Right forelimb (tissue), 1 donor: Measurements from ENCODE around the gene RREB1.

ENCODE experiments used
- DNase-seq: peaks from one replicate; pipeline ENCODE4 v3.0.0-alpha.2; 2018

RREB1 gene

DNA sequence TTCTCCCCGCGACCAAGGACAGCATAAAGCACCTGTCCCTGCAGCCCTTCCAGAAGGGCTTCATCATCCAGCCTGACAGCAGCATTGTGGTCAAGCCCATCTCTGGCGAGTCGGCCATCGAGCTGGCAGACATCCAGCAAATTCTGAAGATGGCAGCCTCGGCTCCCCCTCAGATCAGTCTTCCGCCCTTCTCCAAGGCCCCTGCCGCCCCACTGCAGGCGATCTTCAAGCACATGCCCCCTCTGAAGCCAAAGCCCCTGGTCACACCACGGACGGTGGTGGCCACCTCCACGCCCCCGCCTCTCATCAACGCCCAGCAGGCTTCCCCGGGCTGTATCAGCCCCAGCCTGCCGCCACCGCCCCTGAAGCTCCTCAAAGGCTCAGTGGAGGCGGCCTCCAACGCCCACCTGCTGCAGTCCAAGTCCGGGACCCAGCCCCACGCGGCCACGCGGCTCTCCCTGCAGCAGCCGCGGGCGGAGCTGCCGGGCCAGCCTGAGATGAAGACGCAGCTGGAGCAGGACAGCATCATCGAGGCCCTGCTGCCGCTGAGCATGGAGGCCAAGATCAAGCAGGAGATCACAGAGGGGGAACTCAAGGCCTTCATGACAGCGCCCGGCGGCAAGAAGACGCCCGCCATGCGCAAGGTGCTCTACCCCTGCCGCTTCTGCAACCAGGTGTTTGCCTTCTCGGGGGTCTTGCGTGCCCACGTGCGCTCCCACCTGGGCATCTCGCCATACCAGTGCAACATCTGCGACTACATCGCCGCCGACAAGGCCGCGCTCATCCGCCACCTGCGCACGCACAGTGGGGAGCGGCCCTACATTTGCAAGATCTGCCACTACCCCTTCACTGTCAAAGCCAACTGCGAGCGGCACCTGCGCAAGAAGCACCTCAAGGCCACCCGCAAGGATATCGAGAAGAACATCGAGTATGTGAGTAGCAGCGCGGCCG, 121.9 kb downstream of the RREB1 start:
- no peak for DNase-seq

DNA sequence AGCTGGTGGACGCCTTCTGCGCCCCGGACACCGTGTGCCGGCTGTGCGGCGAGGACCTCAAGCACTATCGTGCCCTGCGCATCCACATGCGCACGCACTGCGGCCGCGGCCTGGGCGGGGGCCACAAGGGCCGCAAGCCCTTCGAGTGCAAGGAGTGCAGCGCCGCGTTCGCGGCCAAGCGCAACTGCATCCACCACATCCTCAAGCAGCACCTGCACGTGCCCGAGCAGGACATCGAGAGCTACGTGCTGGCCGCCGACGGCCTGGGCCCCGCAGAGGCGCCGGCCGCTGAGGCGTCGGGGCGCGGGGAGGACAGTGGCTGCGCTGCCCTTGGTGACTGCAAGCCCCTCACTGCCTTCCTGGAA, 122.5 kb downstream of the RREB1 start:
- no peak for DNase-seq

DNA sequence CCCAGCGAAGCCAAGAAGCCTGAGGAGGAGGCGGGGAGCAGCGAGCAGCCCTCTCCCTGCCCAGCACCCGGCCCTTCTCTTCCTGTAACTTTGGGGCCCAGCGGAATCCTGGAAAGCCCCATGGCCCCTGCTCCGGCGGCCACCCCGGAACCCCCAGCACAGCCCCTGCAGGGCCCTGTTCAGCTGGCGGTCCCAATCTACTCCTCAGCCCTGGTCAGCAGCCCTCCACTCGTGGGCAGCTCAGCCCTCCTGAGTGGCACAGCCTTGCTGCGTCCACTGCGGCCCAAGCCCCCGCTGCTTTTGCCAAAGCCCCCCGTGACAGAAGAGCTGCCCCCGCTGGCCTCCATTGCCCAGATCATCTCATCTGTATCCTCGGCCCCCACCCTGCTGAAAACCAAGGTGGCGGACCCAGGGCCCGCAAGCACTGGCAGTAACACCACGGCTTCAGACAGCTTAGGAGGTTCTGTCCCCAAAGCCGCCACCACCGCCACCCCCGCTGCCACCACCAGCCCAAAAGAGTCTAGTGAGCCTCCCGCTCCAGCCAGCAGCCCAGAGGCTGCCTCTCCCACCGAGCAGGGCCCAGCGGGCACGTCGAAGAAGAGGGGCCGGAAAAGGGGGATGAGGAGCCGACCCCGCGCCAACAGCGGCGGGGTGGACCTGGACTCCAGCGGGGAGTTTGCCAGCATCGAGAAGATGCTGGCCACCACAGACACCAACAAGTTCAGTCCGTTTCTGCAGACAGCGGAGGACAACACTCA, 123.4 kb downstream of the RREB1 start:
- DNase-seq: no peak

DNA sequence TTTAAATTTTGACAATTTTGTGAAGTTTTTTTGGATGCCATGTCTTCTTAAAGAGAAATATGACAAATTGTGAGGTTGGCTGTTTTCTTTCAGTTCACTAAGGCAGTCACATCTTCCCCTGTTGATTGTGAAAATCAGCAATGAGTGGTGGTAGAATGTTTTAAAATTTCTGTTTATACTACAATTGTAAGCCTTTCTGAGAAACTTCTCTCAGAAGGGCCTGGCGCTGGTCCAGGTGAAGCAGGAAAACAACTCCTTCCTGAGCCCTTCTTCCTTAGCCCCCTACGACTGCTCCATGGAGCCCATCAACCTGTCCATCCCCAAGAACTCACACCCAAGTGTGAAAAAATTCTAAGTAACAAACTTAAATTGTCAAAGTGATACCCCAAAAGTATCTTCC, 124.6 kb downstream of the RREB1 start:
- no peak for DNase-seq

DNA sequence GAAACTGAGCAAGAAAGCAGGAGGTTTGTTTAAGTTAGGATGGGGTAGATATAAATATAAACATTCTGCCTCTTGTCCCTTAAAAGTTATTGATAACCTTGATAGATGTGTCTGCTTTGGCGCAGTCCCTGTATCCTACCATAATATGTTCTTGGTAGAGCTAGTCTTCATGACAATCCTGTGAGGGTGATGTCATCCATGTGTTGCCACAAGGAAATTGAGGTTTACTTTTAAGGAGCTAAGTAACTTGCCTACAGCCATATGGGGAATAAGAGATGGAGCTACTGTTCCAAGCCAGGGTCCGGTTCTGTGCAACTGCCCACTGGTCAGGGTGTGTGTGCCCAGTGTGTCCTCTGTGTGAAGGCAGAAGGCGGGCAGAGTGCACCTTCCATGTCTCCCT, 126.8 kb downstream of the RREB1 start:
- no peak for DNase-seq

GRCh38 chr6:7235712-7236305, 128.0 kb downstream of the RREB1 start:
- no peak for DNase-seq

DNA sequence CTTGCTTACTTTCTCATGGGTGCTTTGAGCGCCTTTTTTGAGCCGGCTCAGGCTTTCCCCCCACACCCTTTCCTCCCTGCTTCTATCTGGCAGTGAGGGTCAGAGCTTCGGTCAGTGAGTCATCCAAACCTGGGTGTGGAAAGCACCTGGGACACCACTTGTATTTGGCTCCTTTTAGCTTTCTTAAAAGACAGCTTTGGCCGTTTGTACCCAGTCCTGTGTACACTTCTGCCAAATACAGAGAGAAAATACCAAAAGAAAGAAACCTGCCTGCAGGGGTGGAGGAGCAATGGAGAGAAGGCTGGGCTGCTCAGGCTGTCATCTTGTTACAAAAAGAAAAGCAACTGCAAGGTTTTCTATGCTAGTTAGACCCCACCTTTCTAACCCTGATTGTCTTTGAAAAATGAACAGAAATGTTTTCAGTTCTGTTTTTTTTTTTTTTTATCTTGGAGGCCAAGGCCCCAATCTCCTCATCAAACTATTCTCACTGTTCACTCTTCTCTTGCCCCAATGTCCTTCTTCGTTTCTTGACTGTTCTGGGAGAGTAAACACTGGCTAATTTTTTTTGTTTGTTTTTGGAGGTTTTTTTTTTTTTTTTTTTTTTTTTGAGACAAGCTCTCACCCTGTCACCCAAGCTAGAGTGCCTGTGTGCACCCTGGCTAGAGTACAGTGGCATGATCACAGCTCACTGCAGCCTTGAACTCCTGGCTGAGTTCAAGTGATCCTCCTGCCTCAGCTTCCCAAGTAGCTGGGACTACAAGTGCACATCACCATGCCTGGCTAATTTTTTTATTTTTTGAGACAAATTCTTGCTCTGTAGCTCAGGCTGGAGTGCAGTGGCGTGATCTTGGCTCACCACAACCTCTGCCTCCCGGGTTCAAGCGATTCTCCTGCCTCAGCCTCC, 128.8 kb downstream of the RREB1 start:
- DNase-seq: no peak

DNA sequence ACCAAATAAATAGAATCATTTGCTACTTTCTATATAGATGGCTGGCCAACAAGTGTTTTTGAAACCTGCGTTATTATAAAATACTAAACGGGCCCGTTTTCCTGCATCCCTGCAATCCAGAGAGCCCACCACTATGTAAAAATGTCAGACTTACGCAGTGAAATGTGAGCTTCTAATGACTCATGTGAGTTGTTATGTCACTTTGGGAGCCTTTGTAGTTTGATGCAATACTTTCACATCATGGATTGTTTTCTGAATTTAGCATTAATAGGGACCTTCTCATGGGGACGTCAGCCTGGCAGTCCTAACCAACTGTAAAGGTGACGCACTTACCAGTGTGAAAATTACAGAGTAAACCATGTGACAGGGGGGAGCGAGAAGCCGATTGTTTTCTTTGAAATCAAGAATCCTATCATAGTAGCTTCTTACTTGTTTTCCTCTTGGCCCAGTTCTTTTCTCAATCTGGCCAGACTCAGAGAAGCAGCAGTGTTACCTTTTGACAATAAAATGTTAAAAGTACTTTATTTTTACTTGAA, 130.0 kb downstream of the RREB1 start:
- DNase-seq: no peak

- no peak for DNase-seq
Measured at GRCh38 chr6:7238526-7238899, 130.8 kb downstream of the RREB1 start.

- peak; percentile 71 for DNase-seq
Measured at GRCh38 chr6:7238900-7239589, 131.3 kb downstream of the RREB1 start.

GRCh38 chr6:7239590-7239948, 131.8 kb downstream of the RREB1 start:
- no peak for DNase-seq

DNA sequence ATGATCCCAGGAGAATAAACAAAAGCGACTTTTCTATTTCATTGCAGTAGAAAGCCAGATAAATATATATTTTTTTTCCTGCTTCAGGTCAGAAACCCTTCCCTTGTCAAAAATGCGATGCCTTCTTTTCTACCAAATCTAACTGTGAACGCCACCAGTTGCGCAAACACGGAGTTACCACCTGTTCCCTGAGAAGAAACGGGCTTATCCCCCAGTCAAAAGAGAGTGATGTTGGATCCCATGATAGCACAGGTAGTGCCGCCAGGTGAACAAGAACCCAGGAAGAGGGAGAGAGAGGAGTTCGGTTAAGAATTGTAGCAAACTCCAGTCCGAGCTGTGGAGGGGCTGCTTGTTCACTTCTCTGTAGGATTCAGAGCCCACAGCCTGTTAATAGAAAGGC, 132.6 kb downstream of the RREB1 start:
- no peak for DNase-seq

DNA sequence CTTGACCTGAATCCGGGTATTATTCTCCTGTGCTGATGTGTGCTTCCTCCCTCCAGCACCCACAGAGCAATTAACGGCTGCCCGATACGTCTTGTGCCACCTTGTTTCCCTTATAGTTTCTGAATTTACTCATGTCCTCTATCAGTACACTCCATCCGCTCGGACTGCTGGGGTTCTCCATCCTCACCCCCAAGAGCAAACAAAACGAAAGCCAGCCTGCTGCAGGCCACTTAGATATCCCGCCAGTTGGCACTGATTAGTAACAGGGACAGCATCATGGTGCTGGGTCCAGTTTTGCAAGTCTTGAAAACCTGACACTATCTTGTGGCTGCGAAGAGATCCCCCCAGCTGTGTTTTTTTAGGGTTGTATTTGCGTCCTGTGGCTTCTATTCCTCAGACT, 133.4 kb downstream of the RREB1 start:
- no peak for DNase-seq

DNA sequence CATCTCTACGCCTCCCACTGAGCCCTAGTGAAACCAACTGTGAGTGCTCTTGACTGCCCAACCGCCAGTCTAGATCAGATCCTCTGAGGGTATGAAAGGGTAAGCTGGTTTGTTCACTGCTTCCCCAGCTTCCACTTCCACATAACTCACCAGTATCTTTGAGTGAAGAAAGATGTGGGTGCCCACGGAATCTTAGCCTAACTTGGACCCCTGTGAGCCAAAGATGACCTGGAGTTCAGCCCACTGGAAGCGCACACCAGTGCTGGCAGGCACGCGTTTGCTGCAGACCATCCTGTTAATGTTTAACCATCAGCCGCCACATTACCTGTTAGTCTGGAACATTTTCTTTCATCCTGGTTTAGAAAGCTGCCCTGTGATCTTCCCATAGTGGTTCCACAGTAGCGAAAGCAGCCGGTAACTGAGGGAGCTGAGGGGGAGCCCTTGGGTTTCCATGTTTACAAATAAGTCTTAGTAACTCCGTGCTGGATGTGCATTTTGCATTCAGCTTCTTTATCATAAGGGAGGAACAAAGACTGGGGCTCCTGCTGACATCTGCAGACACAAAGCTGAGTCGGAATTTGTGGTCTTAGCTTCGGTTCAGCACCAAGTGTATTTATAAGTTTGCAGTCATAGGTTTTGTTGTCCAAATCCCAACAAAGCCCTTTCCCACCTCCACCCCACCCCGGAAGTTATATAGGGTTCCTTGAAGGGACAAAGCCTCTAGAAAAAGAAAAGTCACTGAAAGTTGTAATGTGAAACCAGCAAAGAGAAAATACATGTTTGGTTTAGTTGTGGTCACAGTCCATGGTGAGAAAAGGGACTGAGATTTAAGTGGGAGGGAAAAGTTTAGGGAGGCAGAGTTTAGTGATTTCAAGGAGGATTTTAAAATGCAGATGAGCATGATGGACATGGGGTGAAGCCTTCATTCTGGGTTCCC, 134.2 kb downstream of the RREB1 start:
- no peak for DNase-seq

DNA sequence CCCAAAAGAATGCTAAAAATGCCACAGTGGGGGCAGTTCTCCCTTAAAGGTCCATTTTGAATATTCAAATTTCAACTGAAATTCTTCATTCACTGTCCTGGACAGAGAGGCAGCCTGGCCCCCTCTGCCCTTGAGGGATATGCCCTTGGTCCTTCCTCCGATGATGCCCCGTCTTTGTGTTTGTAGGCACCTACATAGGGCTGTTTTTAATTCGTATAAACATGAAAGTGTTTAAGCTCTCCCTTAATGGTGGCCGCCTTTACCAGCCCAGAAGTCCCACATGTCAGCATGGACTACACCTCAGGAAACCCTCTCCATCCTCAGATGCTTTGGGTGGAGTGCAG, 135.0 kb downstream of the RREB1 start:
- DNase-seq: no peak

DNA sequence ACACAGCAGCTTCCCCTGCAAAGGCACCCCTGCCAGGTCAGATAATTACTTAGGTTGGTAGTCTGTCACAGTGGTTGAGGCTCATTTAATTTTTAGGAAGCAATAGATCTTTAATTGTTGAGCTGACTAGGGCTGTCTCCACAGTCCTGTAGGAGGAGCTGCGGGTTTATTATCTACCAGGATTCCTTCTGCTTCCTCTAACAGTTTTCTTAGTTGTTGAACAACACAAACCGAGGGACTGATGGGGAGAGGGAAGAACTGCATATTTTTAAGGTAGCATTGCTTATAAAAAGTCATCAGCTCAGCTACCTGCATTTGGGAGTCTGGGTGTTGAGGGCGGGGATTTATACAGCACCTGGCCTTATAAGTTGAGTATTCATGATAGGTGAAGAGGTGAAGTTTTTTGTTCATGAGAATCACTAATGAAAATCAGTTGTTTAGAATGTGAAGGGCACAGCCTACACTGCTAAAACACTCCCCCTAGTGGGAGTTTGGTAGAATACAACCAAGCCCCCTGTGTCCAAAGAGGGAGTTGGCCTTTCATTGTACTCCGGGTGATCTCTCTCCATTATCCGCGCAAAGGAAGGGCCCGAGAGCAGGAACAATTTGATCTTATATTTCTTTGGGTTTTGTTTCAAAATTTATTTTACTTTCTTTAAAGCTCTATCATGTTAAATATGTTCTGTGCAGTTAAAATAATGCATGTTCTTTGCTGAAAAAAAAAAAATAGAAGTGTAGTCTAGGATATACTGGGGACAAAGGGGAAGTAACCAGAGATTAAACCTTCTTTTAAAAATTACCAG, 135.6 kb downstream of the RREB1 start:
- DNase-seq: peak; percentile 63

DNA sequence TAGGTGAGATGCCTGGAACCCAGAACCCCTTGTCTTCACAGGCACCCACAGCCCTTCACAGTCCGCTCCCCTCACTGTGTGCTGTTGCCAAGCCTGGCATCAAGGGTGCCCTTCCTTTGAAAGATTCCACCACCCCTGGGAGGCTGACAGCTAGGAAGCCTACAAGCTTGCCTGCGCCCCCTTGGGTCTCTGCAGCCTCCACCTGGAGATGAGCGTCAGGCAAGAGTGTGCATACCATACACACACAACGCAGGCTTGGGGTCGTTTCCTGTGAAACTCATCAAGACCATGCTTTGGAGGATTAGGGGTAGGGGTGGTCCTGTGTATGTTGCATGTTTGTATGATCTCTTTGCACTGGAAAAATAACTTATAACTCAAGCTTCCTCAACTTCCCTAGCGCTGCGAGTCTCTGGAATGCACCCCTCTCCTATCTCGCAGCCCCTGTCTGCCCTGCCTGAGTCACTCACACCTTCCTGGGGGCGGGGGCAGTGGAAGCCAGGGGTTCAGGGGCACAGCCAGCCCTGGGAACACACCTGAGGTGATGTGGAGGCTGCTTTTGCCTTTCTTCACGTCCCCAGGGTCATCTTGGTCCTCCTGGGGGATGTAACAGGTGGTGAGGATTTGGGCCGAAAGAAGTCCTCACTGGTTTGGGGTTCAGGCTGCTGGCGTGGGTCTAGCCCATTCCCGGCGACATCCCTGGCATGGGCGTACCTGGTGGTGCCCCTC, 138.1 kb downstream of the RREB1 start:
- DNase-seq: no peak

GRCh38 chr6:7246401-7247178, 138.8 kb downstream of the RREB1 start:
- DNase-seq: no peak

- DNase-seq: no peak
Measured at GRCh38 chr6:7247179-7247456, 139.4 kb downstream of the RREB1 start.
